HUES6 (cell line): Measurements from ENCODE around the gene DEPDC1B.

ENCODE experiments used
- H3K27ac ChIP-seq: 2 replicates; pipeline ENCODE4 v1.7.0; 2013; ENCODE audit warnings: low read depth, mild to moderate bottlenecking, low read length, inconsistent platforms
- H3K27me3 ChIP-seq: 2 replicates; pipeline ENCODE4 v1.6.1; 2013; ENCODE audit warnings: low read length; ENCODE audit not compliant: control insufficient read depth, insufficient read depth
- H3K36me3 ChIP-seq: 2 replicates; pipeline ENCODE4 v1.6.1; 2013; ENCODE audit warnings: low read length; ENCODE audit not compliant: control insufficient read depth, insufficient read depth
- H3K4me1 ChIP-seq: 2 replicates; pipeline ENCODE4 v1.6.1; 2013; ENCODE audit warnings: low read length; ENCODE audit not compliant: control insufficient read depth, insufficient read depth
- H3K4me3 ChIP-seq: 2 replicates; pipeline ENCODE4 v1.5.1; 2013; ENCODE audit warnings: low read depth, low read length
- H3K9ac ChIP-seq: one replicate; pipeline ENCODE4 v1.6.1; 2013; ENCODE audit warnings: mild to moderate bottlenecking, low read length
- H3K9me3 ChIP-seq: 2 replicates; pipeline ENCODE4 v1.6.1; 2013; ENCODE audit warnings: low read depth, low read length; ENCODE audit not compliant: control insufficient read depth, insufficient read depth

The DEPDC1B gene

GRCh38 chr5:60674251-60675069 is 25.5 kb downstream of the DEPDC1B start:
- Histone ChIP-seq H3K27ac (no peak overlapping the region), H3K27me3 (no peaks in the 10 kb centered on the region), H3K4me3 (no peak overlapping the region), H3K9ac (no peak overlapping the region), H3K9me3 (no peaks in the 10 kb centered on the region), H3K4me1 (peaks cover 8% of the 10 kb centered on the region; the same call in 1 of the 2 replicates), H3K36me3 (no peaks in the 10 kb centered on the region; the same call in 1 of the 2 replicates)

- Histone ChIP-seq H3K9ac (no peak overlapping the region), H3K4me3 (no peak overlapping the region), H3K36me3 (no peaks in the 10 kb centered on the region; the same call in 1 of the 2 replicates), H3K27me3 (no peaks in the 10 kb centered on the region), H3K27ac (no peak overlapping the region), H3K9me3 (no peaks in the 10 kb centered on the region), H3K4me1 (peaks cover 8% of the 10 kb centered on the region; the same call in 1 of the 2 replicates)
These were observed 26.6 kb downstream of the DEPDC1B start for GRCh38 chr5:60673334-60673733.

- Histone ChIP-seq H3K9ac (no peak overlapping the region), H3K9me3 (no peaks in the 10 kb centered on the region), H3K36me3 (no peaks in the 10 kb centered on the region; the same call in 1 of the 2 replicates), H3K27ac (no peak overlapping the region), H3K27me3 (no peaks in the 10 kb centered on the region), H3K4me3 (no peak overlapping the region), H3K4me1 (peaks cover 8% of the 10 kb centered on the region; the same call in 1 of the 2 replicates)
These were observed 27.2 kb downstream of the DEPDC1B start for GRCh38 chr5:60672693-60673264.

- Histone ChIP-seq H3K4me3 (no peak overlapping the region), H3K27ac (no peak overlapping the region), H3K9ac (no peak overlapping the region), H3K27me3 (no peaks in the 10 kb centered on the region), H3K36me3 (no peaks in the 10 kb centered on the region; the same call in 1 of the 2 replicates), H3K4me1 (peaks cover 8% of the 10 kb centered on the region; the same call in 1 of the 2 replicates), H3K9me3 (no peaks in the 10 kb centered on the region)
These were observed 27.9 kb downstream of the DEPDC1B start for GRCh38 chr5:60671899-60672692.

- no peak overlapping the region for H3K4me3 ChIP-seq
- peaks cover 8% of the 10 kb centered on the region; the same call in 1 of the 2 replicates for H3K4me1 ChIP-seq
- H3K36me3 ChIP-seq, result peaks cover 7% of the 10 kb centered on the region
- H3K9me3 ChIP-seq, result no peaks in the 10 kb centered on the region
- H3K27ac ChIP-seq, result no peak overlapping the region
- no peak overlapping the region for H3K9ac ChIP-seq
- H3K27me3 ChIP-seq, result no peaks in the 10 kb centered on the region
These were observed 29.2 kb downstream of the DEPDC1B start for GRCh38 chr5:60670749-60671148.

- Histone ChIP-seq H3K36me3 (peaks cover 10% of the 10 kb centered on the region), H3K27ac (no peak overlapping the region), H3K4me1 (peaks cover 8% of the 10 kb centered on the region; the same call in 1 of the 2 replicates), H3K9ac (no peak overlapping the region), H3K9me3 (no peaks in the 10 kb centered on the region), H3K27me3 (no peaks in the 10 kb centered on the region), H3K4me3 (no peak overlapping the region)
These were observed 31.2 kb downstream of the DEPDC1B start for GRCh38 chr5:60668686-60669304.

GRCh38 chr5:60651872-60652620 is 47.9 kb downstream of the DEPDC1B start:
- Histone ChIP-seq H3K4me3 (no peak overlapping the region), H3K4me1 (no peaks in the 10 kb centered on the region), H3K9me3 (peaks cover 3% of the 10 kb centered on the region), H3K27me3 (no peaks in the 10 kb centered on the region), H3K36me3 (no peaks in the 10 kb centered on the region), H3K27ac (no peak overlapping the region), H3K9ac (no peak overlapping the region)

- H3K4me1 ChIP-seq, result no peaks in the 10 kb centered on the region
- no peak overlapping the region for H3K9ac ChIP-seq
- no peak overlapping the region for H3K4me3 ChIP-seq
- H3K9me3 ChIP-seq, result no peaks in the 10 kb centered on the region
- no peaks in the 10 kb centered on the region for H3K27me3 ChIP-seq
- H3K36me3 ChIP-seq, result peaks cover 21% of the 10 kb centered on the region; the same call in 1 of the 2 replicates
- H3K27ac ChIP-seq, result no peak overlapping the region
These were observed 50.6 kb downstream of the DEPDC1B start for GRCh38 chr5:60649288-60649917.

GRCh38 chr5:60648175-60648574 is 51.8 kb downstream of the DEPDC1B start:
- Histone ChIP-seq H3K36me3 (peaks cover 33% of the 10 kb centered on the region), H3K9me3 (no peaks in the 10 kb centered on the region), H3K9ac (no peak overlapping the region), H3K27ac (no peak overlapping the region), H3K4me3 (no peak overlapping the region), H3K27me3 (no peaks in the 10 kb centered on the region), H3K4me1 (no peaks in the 10 kb centered on the region)

- H3K4me1 ChIP-seq, result no peaks in the 10 kb centered on the region
- H3K27ac ChIP-seq, result no peak overlapping the region
- peaks cover 62% of the 10 kb centered on the region for H3K36me3 ChIP-seq
- H3K27me3 ChIP-seq, result no peaks in the 10 kb centered on the region
- no peak overlapping the region for H3K4me3 ChIP-seq
- no peaks in the 10 kb centered on the region for H3K9me3 ChIP-seq
- H3K9ac ChIP-seq, result no peak overlapping the region
These were observed 59.1 kb downstream of the DEPDC1B start for GRCh38 chr5:60640901-60641300.
